CD4-positive, alpha-beta memory T cell (primary cell): ENCODE results near the gene CNTROB. TPM values are rescaled to one million over a fixed set of nuclear protein-coding genes. Genes with fewer than 3 reads are reported as not detected.

Experiments used
- CTCF ChIA-PET: fragments of 350-600 bp; sonication (Branson Sonifier 250); formaldehyde crosslinking; loops from one replicate; lab custom pipeline; 2021; ENCODE audit warnings: inconsistent platforms; ENCODE audit not compliant: partially characterized antibody; lab: Charles Lee
- POLR2A ChIA-PET: fragments of 350-600 bp; sonication (Branson Sonifier 250); formaldehyde crosslinking; loops from one replicate; lab custom pipeline; 2021; ENCODE audit not compliant: partially characterized antibody; lab: Charles Lee
- DNase-seq, 5 donors: peaks; one replicate each; pipeline versions ENCODE4 v3.0.0 to v3.0.0-alpha.2; 2020 to 2022; ENCODE audit warnings: mixed read lengths in 1 of 5
- H3K27ac ChIP-seq: one replicate; pipeline ENCODE4 v1.7.0; 2013; ENCODE audit warnings: low read depth, low read length
- H3K27me3 ChIP-seq: 2 replicates; pipeline ENCODE4 v1.7.0; 2013; ENCODE audit warnings: mild to moderate bottlenecking, low read length, moderate library complexity; ENCODE audit not compliant: insufficient read depth
- H3K36me3 ChIP-seq: 2 replicates; pipeline ENCODE4 v1.7.0; 2013; ENCODE audit warnings: mild to moderate bottlenecking, low read length, moderate library complexity; ENCODE audit not compliant: insufficient read depth
- H3K4me1 ChIP-seq: 2 replicates; pipeline ENCODE4 v1.7.0; 2013; ENCODE audit warnings: mild to moderate bottlenecking, low read length, moderate library complexity; ENCODE audit not compliant: insufficient read depth
- H3K4me3 ChIP-seq, 2 donors: one replicate each; pipeline ENCODE4 v1.7.0; 2013; ENCODE audit warnings: low read length in 2 of 2, mild to moderate bottlenecking in 1 of 2
- H3K9me3 ChIP-seq, 2 donors: one replicate each; pipeline ENCODE4 v1.7.0; 2013; ENCODE audit warnings: low read length in 2 of 2, control low read depth in 1 of 2; ENCODE audit not compliant: control insufficient read depth in 1 of 2
- H3K27ac Mint-ChIP-seq, 7 donors: one replicate each; pipeline ENCODE4 v1.8.0; 2020 to 2021; ENCODE audit warnings: mixed read lengths in 7 of 7, mild to moderate bottlenecking in 6 of 7, inconsistent platforms in 3 of 7, moderate library complexity in 3 of 7
- H3K27me3 Mint-ChIP-seq, 2 donors: one replicate each; pipeline ENCODE4 v1.8.0; 2020 to 2021; ENCODE audit warnings: mixed read lengths in 2 of 2
- H3K36me3 Mint-ChIP-seq, 2 donors: one replicate each; pipeline ENCODE4 v1.8.0; 2020 to 2021; ENCODE audit warnings: mixed read lengths in 2 of 2, inconsistent platforms in 1 of 2, mild to moderate bottlenecking in 1 of 2
- H3K4me1 Mint-ChIP-seq, 4 donors: one replicate each; pipeline ENCODE4 v1.8.0; 2020 to 2021; ENCODE audit warnings: mixed read lengths in 4 of 4, mild to moderate bottlenecking in 1 of 4
- H3K4me3 Mint-ChIP-seq, 8 donors: one replicate each; pipeline ENCODE4 v1.8.0; 2020 to 2021; ENCODE audit warnings: mixed read lengths in 8 of 8, mild to moderate bottlenecking in 7 of 8, moderate library complexity in 6 of 8, inconsistent platforms in 3 of 8
- H3K9me3 Mint-ChIP-seq, 8 donors: one replicate each; pipeline ENCODE4 v1.8.0; 2020 to 2021; ENCODE audit warnings: mixed read lengths in 8 of 8, mild to moderate bottlenecking in 5 of 8, inconsistent platforms in 3 of 8, moderate library complexity in 1 of 8
- intact Hi-C: fragments of 100-400 bp; cut with micrococcal nuclease; formaldehyde crosslinking; loops from one replicate; pipeline ENCODE4 v1.15.1; 2023
- polyA plus RNA-seq, 2 donors: library from polyadenylated mRNA; unstranded; fragments of 300-500 nt; fragmentation: Illumina TruSeq; gene quantifications; one replicate each; pipeline ENCODE4 v1.2.3, GENCODE V29; 2021
- total RNA-seq, 2 experiments: library from RNA; stranded (reverse); gene quantifications; one replicate each; pipeline ENCODE4 v1.2.3, GENCODE V29; 2021

CNTROB gene
- total and polyA plus RNA-seq, 4 experiments from 2014 or later = 3.9 to 30.1 (median 21.2) TPM

- H3K4me1 Mint-ChIP-seq = no peaks in the 10 kb centered on the region
- Histone ChIP-seq H3K4me1 (no peaks in the 10 kb centered on the region), H3K4me3 (no peak overlapping the region), H3K27me3 (no peaks in the 10 kb centered on the region), H3K9me3 (no peaks in the 10 kb centered on the region), H3K27ac (no peak overlapping the region), H3K36me3 (no peaks in the 10 kb centered on the region)
- peaks cover 0 to 11% of the 10 kb centered on the region in 2 donors for H3K27me3 Mint-ChIP-seq
- ChIA-PET POLR2A (no interaction called here), CTCF (no interaction called here)
- H3K4me3 Mint-ChIP-seq = no peak overlapping the region
- intact Hi-C loops = loop anchor here (5.0 kb wide), 1 partner anchor 35 kb away; the partner anchor contains the start of genes CNTROB and TRAPPC1
- no peak for DNase-seq
- peaks cover 0 to 2% (median 0%) of the 10 kb centered on the region in 8 donors for H3K9me3 Mint-ChIP-seq
- no peak overlapping the region for H3K27ac Mint-ChIP-seq
- H3K36me3 Mint-ChIP-seq = peaks cover 0 to 1% of the 10 kb centered on the region in 2 donors
These were observed 35.7 kb downstream of the CNTROB start for GRCh38 chr17:7967751-7968150.

DNA sequence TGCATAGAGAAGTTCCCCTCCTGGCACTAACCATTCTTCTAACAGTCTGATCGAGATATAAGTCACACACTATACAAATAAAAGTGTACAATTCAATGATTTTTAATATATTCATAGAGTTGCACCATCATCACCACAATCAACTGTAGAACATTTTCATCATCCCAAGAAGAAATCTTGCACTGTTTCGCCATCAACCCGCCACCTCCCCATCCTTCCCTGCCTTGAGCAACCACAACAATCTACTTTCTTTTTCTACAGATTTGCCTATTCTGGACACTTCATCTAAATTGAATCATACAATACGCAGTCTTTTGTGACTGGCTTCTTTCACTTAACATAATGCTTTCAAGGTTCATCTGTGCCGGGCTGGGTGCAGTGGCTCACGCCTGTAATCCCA, 37.4 kb downstream of the CNTROB start:
- peaks cover 0 to 5% of the 10 kb centered on the region in 2 donors for H3K9me3 ChIP-seq
- no peak overlapping the region for H3K4me3 ChIP-seq
- peaks cover 1 to 2% of the 10 kb centered on the region in 2 donors for H3K36me3 Mint-ChIP-seq
- intact Hi-C loops = loop anchor here (5.0 kb wide), 1 partner anchor 37 kb away; the partner anchor contains the start of genes CNTROB and TRAPPC1
- no peaks in the 10 kb centered on the region for H3K36me3 ChIP-seq
- no peaks in the 10 kb centered on the region for H3K4me1 Mint-ChIP-seq
- H3K27me3 Mint-ChIP-seq = peaks cover 0 to 9% of the 10 kb centered on the region in 2 donors
- H3K4me1 ChIP-seq = no peaks in the 10 kb centered on the region
- H3K27me3 ChIP-seq = no peaks in the 10 kb centered on the region
- H3K4me3 Mint-ChIP-seq = no peak overlapping the region
- DNase-seq = no peak
- no peak overlapping the region for H3K27ac ChIP-seq
- H3K9me3 Mint-ChIP-seq = peaks cover 0 to 15% (median 8%) of the 10 kb centered on the region in 8 donors
- H3K27ac Mint-ChIP-seq = no peak overlapping the region
- CTCF ChIA-PET = no interaction called here
- POLR2A ChIA-PET = no interaction called here

- H3K4me1 Mint-ChIP-seq = no peaks in the 10 kb centered on the region
- Histone ChIP-seq H3K4me3 (no peak overlapping the region), H3K4me1 (no peaks in the 10 kb centered on the region), H3K36me3 (no peaks in the 10 kb centered on the region), H3K27me3 (no peaks in the 10 kb centered on the region), H3K27ac (no peak overlapping the region), H3K9me3 (peaks cover 3 to 14% of the 10 kb centered on the region in 2 donors)
- H3K4me3 Mint-ChIP-seq = no peak overlapping the region
- intact Hi-C loops = no loop called here
- peaks cover 0 to 33% (median 23%) of the 10 kb centered on the region in 8 donors for H3K9me3 Mint-ChIP-seq
- no peak overlapping the region for H3K27ac Mint-ChIP-seq
- ChIA-PET POLR2A (no interaction called here), CTCF (interaction anchor here (0.7 to 1.4 kb wide), 2 partner anchors 18 to 26 kb away, joined by 3 to 5 read pairs; no protein-coding TSS in a partner anchor)
- peaks cover 6 to 8% of the 10 kb centered on the region in 2 donors for H3K36me3 Mint-ChIP-seq
- H3K27me3 Mint-ChIP-seq = peaks cover 0 to 12% of the 10 kb centered on the region in 2 donors
- no peak for DNase-seq
These were observed 39.6 kb downstream of the CNTROB start for GRCh38 chr17:7971651-7972050.

- Histone ChIP-seq H3K27me3 (no peaks in the 10 kb centered on the region), H3K36me3 (no peaks in the 10 kb centered on the region), H3K9me3 (peaks cover 3 to 14% of the 10 kb centered on the region in 2 donors), H3K4me1 (no peaks in the 10 kb centered on the region), H3K27ac (no peak overlapping the region), H3K4me3 (no peak overlapping the region)
- Mint-ChIP-seq H3K27me3 (peaks cover 3 to 12% of the 10 kb centered on the region in 2 donors), H3K9me3 (peaks cover 0 to 37% (median 27%) of the 10 kb centered on the region in 8 donors), H3K27ac (no peak overlapping the region), H3K4me3 (no peak overlapping the region), H3K4me1 (no peaks in the 10 kb centered on the region), H3K36me3 (peaks cover 6 to 8% of the 10 kb centered on the region in 2 donors)
- ChIA-PET POLR2A (no interaction called here), CTCF (interaction anchor here (0.6 to 1.0 kb wide), 2 partner anchors 8 to 108 kb away, joined by 3 read pairs; no protein-coding TSS in a partner anchor)
- intact Hi-C loops = no loop called here
- no peak for DNase-seq
These were observed 40.3 kb downstream of the CNTROB start for GRCh38 chr17:7972131-7972785.

- H3K27ac Mint-ChIP-seq = no peak overlapping the region
- no peak overlapping the region for H3K4me3 Mint-ChIP-seq
- H3K27me3 Mint-ChIP-seq = peaks cover 7 to 16% of the 10 kb centered on the region in 2 donors
- no peaks in the 10 kb centered on the region for H3K36me3 ChIP-seq
- no peaks in the 10 kb centered on the region for H3K27me3 ChIP-seq
- no peaks in the 10 kb centered on the region for H3K4me1 Mint-ChIP-seq
- intact Hi-C loops = no loop called here
- no peak for DNase-seq
- ChIA-PET POLR2A (interaction anchor here (1.1 kb wide), 1 partner anchor 30 kb away, joined by 4 read pairs; no protein-coding TSS in a partner anchor), CTCF (interaction anchor here (1.5 kb wide), 1 partner anchor 62 kb away, joined by 3 read pairs; no protein-coding TSS in a partner anchor)
- H3K27ac ChIP-seq = no peak overlapping the region
- H3K36me3 Mint-ChIP-seq = peaks cover 6 to 8% of the 10 kb centered on the region in 2 donors
- H3K4me3 ChIP-seq = no peak overlapping the region
- peaks cover 0 to 40% (median 27%) of the 10 kb centered on the region in 8 donors for H3K9me3 Mint-ChIP-seq
- H3K4me1 ChIP-seq = no peaks in the 10 kb centered on the region
- peaks cover 3 to 14% of the 10 kb centered on the region in 2 donors for H3K9me3 ChIP-seq
These were observed 42.7 kb downstream of the CNTROB start for GRCh38 chr17:7974638-7975131.

DNA sequence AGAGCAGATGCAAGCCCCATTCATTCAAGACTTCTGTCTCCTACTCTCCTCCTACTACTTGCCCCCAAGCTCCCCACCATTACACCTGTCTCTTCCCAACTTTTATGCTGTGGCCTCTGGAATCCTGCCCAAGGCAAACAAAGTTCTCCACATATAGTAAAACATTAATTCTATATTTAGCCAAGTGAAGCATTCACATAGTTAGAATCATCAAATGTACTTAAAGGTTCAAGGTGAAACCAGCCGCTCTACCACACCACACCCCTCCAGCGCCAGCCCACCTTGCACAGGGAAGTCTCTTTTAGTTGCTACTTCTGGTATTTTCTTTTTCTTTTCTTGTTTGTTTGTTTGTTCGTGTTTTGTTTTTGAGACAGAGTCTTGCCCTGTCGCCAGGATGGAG, 45.0 kb downstream of the CNTROB start:
- Histone ChIP-seq H3K4me3 (no peak overlapping the region), H3K27me3 (no peaks in the 10 kb centered on the region), H3K36me3 (no peaks in the 10 kb centered on the region), H3K4me1 (no peaks in the 10 kb centered on the region), H3K27ac (no peak overlapping the region), H3K9me3 (peaks cover 3 to 14% of the 10 kb centered on the region in 2 donors)
- Mint-ChIP-seq H3K27ac (no peak overlapping the region), H3K4me1 (no peaks in the 10 kb centered on the region), H3K27me3 (peaks cover 10% of the 10 kb centered on the region in 2 donors), H3K36me3 (peaks cover 5 to 8% of the 10 kb centered on the region in 2 donors), H3K9me3 (peaks cover 0 to 39% (median 26%) of the 10 kb centered on the region in 8 donors), H3K4me3 (no peak overlapping the region)
- ChIA-PET POLR2A (no interaction called here), CTCF (interaction anchor here (5.5 kb wide), 1 partner anchor 13 kb away, joined by 25 read pairs; no protein-coding TSS in a partner anchor)
- DNase-seq = no peak
- intact Hi-C loops = no loop called here

DNA sequence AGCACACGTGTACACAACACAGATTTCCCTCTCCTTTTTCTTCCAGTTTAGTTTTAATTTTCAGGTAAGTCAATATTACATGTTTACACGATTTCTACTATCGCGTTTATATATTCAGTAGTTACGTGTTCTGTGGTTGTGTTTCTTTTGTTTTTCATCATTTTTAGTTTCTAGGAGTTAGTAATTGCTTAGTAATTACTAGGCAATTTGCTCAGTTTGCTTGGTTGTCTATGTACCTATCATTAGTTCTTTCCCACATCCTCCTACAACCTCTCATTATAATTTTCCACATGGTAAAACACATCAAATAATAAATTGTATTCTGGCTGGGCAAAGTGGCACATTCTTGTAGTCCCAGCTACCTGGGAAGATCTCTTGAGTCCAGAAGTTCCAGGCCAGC, 45.8 kb downstream of the CNTROB start:
- DNase-seq = no peak
- Histone ChIP-seq H3K27me3 (no peaks in the 10 kb centered on the region), H3K36me3 (no peaks in the 10 kb centered on the region), H3K27ac (no peak overlapping the region), H3K9me3 (peaks cover 3 to 14% of the 10 kb centered on the region in 2 donors), H3K4me1 (no peaks in the 10 kb centered on the region), H3K4me3 (no peak overlapping the region)
- peaks cover 0 to 39% (median 26%) of the 10 kb centered on the region in 8 donors for H3K9me3 Mint-ChIP-seq
- POLR2A ChIA-PET = no interaction called here
- no peak overlapping the region for H3K4me3 Mint-ChIP-seq
- CTCF ChIA-PET = interaction anchor here (5.5 kb wide), 1 partner anchor 12 kb away, joined by 25 read pairs; no protein-coding TSS in a partner anchor
- peaks cover 15 to 18% of the 10 kb centered on the region in 2 donors for H3K27me3 Mint-ChIP-seq
- H3K27ac Mint-ChIP-seq = peak overlapping the region in 1 of 7 donors; percentile 22
- no peaks in the 10 kb centered on the region for H3K4me1 Mint-ChIP-seq
- intact Hi-C loops = no loop called here
- peaks cover 5 to 8% of the 10 kb centered on the region in 2 donors for H3K36me3 Mint-ChIP-seq
